ENCODE data around the gene MALSU1.

Gene MALSU1

DNA sequence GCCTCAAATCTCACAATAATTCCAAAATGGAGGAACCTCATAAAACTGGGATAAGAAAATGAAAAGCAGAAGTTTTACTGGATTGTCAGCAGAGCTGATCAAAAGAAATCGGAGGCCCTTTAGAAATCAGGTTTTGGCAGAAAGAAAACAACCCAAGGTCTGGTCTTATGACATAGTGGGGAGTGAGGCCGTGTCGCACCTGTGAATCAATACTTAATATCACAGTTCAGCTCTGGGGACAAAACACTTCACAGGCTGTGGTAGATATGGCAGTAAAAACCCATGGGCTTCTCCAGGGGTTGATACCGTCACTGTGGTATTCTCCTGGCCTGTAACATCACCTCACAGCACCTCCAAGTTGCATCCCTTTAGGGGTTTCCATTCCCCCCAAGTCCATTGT, 6.5 kb upstream of the MALSU1 start:
- in situ Hi-C loops (cut with MboI; ENCODE audit: low pct_unique_long_range_greater_than_20kb, low sequenced_read_pairs, unreplicated experiment), result no loop called here
- TF ChIP-seq, protein P1, sequence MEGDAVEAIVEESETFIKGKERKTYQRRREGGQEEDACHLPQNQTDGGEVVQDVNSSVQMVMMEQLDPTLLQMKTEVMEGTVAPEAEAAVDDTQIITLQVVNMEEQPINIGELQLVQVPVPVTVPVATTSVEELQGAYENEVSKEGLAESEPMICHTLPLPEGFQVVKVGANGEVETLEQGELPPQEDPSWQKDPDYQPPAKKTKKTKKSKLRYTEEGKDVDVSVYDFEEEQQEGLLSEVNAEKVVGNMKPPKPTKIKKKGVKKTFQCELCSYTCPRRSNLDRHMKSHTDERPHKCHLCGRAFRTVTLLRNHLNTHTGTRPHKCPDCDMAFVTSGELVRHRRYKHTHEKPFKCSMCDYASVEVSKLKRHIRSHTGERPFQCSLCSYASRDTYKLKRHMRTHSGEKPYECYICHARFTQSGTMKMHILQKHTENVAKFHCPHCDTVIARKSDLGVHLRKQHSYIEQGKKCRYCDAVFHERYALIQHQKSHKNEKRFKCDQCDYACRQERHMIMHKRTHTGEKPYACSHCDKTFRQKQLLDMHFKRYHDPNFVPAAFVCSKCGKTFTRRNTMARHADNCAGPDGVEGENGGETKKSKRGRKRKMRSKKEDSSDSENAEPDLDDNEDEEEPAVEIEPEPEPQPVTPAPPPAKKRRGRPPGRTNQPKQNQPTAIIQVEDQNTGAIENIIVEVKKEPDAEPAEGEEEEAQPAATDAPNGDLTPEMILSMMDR (IDR thresholded peaks at IDR 0.05; ENCODE audit: extremely low read depth, insufficient read depth, missing control alignments), result no peak
- no peak for DNase-seq (ENCODE audit: low spot score)

DNA sequence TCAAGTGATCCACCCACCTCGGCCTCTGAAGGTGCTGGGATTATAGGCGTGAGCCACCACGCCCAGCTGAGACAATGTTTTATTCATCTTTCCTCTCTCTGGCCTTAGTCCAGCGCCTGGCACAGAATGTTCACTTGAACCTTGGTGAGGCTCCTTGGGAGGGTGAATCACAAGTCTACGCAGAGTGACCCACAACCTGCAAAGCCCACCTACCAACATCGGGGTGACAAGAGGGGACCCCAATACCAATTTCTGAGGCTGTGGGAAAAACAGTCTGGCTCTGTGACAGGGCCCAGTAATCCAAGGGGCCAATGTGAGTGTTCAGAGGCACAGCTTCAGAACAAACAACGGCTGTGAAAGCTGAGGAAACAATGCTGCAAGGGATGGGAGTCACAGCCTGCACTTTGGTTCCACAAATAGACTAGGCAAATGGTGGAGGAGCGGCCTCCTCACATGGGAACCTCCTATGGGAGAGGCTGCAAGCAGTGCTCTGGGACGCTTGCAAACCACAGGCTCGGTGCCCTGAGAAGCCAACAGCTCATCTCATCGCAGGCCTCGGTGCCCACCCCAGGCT, 5.6 kb upstream of the MALSU1 start:
- TF ChIP-seq, protein P1 (IDR thresholded peaks at IDR 0.05; ENCODE audit: extremely low read depth, insufficient read depth, missing control alignments), result no peak
- in situ Hi-C loops (cut with MboI; ENCODE audit: low pct_unique_long_range_greater_than_20kb, low sequenced_read_pairs, unreplicated experiment), result no loop called here
- DNase-seq (ENCODE audit: low spot score), result no peak

DNA sequence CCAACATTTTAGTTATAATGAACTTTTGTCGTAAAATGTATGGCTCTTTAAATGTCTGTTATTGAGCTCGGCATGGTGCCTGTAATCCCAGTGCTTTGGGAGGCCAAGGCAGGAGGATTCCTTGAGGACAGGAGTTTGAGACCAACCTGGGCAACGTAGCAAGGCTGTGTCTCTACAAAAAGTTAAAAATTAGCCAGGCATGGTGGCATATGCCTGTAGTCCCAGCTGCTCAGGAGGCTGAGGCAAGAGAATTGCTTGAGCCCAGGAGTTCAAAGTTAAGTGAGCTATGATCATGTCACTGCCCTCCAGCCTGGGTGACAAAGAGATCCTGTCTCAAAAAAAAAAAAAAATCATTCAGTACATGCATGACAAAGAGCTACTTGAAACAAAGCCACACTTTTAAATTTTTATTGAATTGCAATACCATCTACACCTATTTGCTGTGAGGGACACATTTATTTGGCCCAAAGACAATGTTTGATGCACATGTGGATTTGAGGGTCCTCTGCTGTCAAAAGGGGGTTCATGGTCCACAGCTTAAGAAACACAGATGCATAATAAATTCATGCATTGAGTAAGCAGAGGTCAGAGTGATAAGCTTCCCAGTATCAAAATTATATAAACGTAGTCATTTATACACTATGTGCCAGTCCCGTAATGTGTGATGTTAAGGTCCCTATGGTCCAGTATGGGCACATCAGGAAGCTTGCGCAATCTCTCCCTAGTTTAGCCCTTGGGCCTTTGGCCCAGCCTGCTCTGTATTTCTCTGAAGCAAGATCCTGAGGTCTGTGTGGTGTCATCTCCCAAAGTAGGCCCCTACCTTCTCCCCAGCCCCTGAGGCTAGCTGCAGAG, 4.4 kb upstream of the MALSU1 start:
- in situ Hi-C loops (cut with MboI; ENCODE audit: low pct_unique_long_range_greater_than_20kb, low sequenced_read_pairs, unreplicated experiment), result no loop called here
- no peak for DNase-seq (ENCODE audit: low spot score)
- TF ChIP-seq, protein P1 (IDR thresholded peaks at IDR 0.05; ENCODE audit: extremely low read depth, insufficient read depth, missing control alignments), result no peak

DNA sequence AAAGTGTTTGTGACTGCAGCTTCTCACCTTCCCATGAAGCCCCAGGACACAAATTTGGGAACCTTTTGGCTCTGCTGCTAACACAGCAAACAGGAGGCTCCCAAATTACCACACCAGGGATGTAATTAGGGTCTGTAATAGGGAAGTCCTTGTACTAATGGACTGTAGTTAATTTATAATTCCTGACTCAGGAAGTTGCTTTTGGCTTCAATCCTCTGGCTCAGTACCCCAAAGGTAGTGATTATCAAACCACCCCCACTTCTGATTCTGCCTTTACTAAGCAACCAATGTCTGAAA, 3.8 kb upstream of the MALSU1 start:
- DNase-seq (ENCODE audit: low spot score), result no peak
- in situ Hi-C loops (cut with MboI; ENCODE audit: low pct_unique_long_range_greater_than_20kb, low sequenced_read_pairs, unreplicated experiment), result no loop called here
- TF ChIP-seq, protein P1 (IDR thresholded peaks at IDR 0.05; ENCODE audit: extremely low read depth, insufficient read depth, missing control alignments), result no peak

DNA sequence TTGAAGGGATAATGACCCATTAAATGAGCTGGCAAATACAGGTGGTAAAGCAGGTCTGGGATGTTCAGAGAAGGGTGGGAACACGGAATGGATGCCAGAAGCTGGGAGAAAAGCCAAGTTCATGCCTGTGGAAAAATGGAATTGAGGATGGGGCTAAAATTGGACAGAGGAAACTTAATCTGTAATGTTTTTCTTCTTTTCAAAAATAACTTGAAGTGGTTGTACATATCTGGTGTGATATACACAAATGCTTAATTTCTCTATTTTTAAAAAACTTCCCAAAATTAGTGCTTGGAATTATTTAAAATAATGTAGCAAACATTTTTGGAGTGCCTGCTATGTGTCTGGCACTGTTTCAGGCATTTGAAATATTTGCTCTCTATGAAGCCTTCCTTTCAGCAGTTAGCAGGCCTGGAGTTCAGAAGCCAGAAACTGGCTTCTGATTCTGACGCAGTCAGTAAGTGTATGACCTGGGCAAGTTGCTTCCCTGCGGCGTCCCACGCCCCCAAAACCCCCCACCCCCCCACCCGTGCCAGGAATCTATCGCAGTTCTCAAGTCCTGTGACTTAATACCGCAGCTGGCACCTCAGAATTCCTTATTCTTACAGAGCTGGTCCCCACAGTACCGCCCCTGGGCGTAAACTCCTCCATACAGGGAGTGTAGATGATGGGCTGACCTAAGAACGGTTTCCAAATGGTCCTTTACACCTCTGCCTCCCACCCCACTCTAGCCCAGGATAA, 828 bp upstream of the MALSU1 start:
- no peak for DNase-seq (ENCODE audit: low spot score)

DNA sequence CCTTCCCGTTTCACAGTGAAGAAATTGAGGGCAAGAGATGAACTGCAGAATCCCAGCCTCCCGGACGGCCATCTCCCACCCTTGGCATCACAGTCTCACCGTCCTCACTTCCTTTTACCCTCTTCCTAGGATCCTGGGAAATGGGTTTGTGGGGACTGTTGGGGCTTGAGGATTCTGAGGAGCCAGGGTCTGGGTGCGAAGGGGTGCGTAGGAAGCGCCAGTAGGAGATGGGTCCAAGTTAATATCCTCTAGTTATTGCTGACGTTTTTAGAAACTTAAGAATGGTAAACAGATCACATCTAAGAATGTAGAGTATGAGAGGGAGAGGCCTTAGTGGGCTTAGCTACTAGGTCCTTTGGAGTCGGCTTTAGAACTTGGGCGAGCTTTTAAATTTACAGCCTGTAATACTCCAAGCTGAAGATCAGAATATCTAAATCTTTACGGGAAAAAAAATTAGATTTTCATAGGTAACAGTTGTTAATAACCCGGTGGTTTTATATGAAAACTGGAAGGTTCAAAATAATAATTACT, 696 bp downstream of the MALSU1 start:
- TF ChIP-seq, protein P1 (IDR thresholded peaks at IDR 0.05; ENCODE audit: extremely low read depth, insufficient read depth, missing control alignments), result no peak
- in situ Hi-C loops (cut with MboI; ENCODE audit: low pct_unique_long_range_greater_than_20kb, low sequenced_read_pairs, unreplicated experiment), result no loop called here
- DNase-seq (ENCODE audit: low spot score), result no peak

More for the DNA sequence above, 828 bp upstream of the MALSU1 start:
- in situ Hi-C loops (cut with MboI; ENCODE audit: low pct_unique_long_range_greater_than_20kb, low sequenced_read_pairs, unreplicated experiment), result no loop called here
- TF ChIP-seq, protein P1 (IDR thresholded peaks at IDR 0.05; ENCODE audit: extremely low read depth, insufficient read depth, missing control alignments), result no peak

Data from GM13977 (cell line).